T-cell (primary cell): ENCODE measurements around the gene OLAH. TPM values are rescaled to one million over a fixed set of nuclear protein-coding genes. Genes with fewer than 3 reads are reported as not detected.

Source experiments
- ATAC-seq, 4 experiments: fragments of 200-7000 bp in 3 of 4; fragments of 150-1000 bp in 1 of 4; cut with Tn5 transposase; replicated peaks in 1 of 4; 1 replicate in 3 of 4; 2 replicates in 1 of 4; pipeline ENCODE4 v1.10.0; 2021; ENCODE audit warnings: moderate library complexity in 3 of 4, mild to moderate bottlenecking in 2 of 4, moderate number of reproducible peaks in 1 of 4
- CTCF ChIA-PET, 2 donors: fragments of 300-600 bp; sonication (Branson Sonifier 250); formaldehyde crosslinking; loops; one replicate each; lab custom pipeline; 2022; ENCODE audit warnings: antibody characterized with exemption in 2 of 2; lab: Charles Lee
- POLR2A ChIA-PET, 2 donors: fragments of 300-600 bp; sonication (Branson Sonifier 250); formaldehyde crosslinking; loops; one replicate each; lab custom pipeline; 2022; ENCODE audit warnings: antibody characterized with exemption in 2 of 2; lab: Charles Lee
- DNase-seq, 35 experiments: peaks; one replicate each; pipeline versions ENCODE4 v3.0.0 to v3.0.0-alpha.2; 2013 to 2023
- H3K27ac ChIP-seq: one replicate; pipeline ENCODE4 v1.5.1; 2013; ENCODE audit warnings: low read length
- H3K27me3 ChIP-seq, 2 experiments: replicated peaks in 1 of 2; 1 replicate in 1 of 2; 2 replicates in 1 of 2; pipeline versions ENCODE4 v1.6.1 to v1.7.0; 2013; ENCODE audit warnings: low read length in 1 of 2, mixed read lengths in 1 of 2; ENCODE audit not compliant: control insufficient read depth in 2 of 2, insufficient read depth in 2 of 2; ENCODE audit errors: extremely low read depth in 1 of 2
- H3K36me3 ChIP-seq, 2 donors: 1 replicate in 1 of 2; 2 replicates in 1 of 2; pipeline versions ENCODE4 v1.6.1 to v1.7.0; 2013; ENCODE audit warnings: low read length in 1 of 2; ENCODE audit not compliant: control insufficient read depth in 2 of 2, insufficient read depth in 1 of 2; ENCODE audit errors: extremely low read depth in 1 of 2
- H3K4me1 ChIP-seq, 2 experiments: 1 replicate in 1 of 2; 2 replicates in 1 of 2; pipeline versions ENCODE4 v1.6.1 to v1.7.0; 2013; ENCODE audit warnings: low read length in 2 of 2, mixed read lengths in 1 of 2; ENCODE audit not compliant: insufficient read depth in 2 of 2, control insufficient read depth in 1 of 2; ENCODE audit errors: extremely low read depth in 1 of 2
- H3K4me3 ChIP-seq, 2 donors: 1 replicate in 1 of 2; 2 replicates in 1 of 2; pipeline versions ENCODE4 v1.5.1 to v1.7.0; 2013; ENCODE audit warnings: mild to moderate bottlenecking in 2 of 2, low read length in 1 of 2, moderate library complexity in 1 of 2; ENCODE audit not compliant: control insufficient read depth in 1 of 2; ENCODE audit errors: extremely low read depth in 1 of 2
- H3K9me3 ChIP-seq: 2 replicates; pipeline ENCODE4 v1.7.0; 2013
- H3K27ac Mint-ChIP-seq, 2 donors: one replicate each; pipeline ENCODE4 v1.8.0; 2020 to 2021; ENCODE audit warnings: mild to moderate bottlenecking in 2 of 2, mixed read lengths in 2 of 2
- H3K27me3 Mint-ChIP-seq, 2 donors: one replicate each; pipeline ENCODE4 v1.8.0; 2021 to 2022; ENCODE audit warnings: mixed read lengths in 2 of 2
- H3K36me3 Mint-ChIP-seq: one replicate; pipeline ENCODE4 v1.8.0; 2021; ENCODE audit warnings: mixed read lengths
- H3K4me1 Mint-ChIP-seq, 3 donors: one replicate each; pipeline ENCODE4 v1.8.0; 2020 to 2022; ENCODE audit warnings: mixed read lengths in 3 of 3, mild to moderate bottlenecking in 1 of 3
- H3K4me3 Mint-ChIP-seq, 3 donors: one replicate each; pipeline ENCODE4 v1.8.0; 2020 to 2022; ENCODE audit warnings: mild to moderate bottlenecking in 3 of 3, mixed read lengths in 3 of 3, moderate library complexity in 3 of 3
- H3K9me3 Mint-ChIP-seq, 3 donors: one replicate each; pipeline ENCODE4 v1.8.0; 2020 to 2022; ENCODE audit warnings: mixed read lengths in 3 of 3
- WGBS: methylation state at CpG from one replicate; pipeline ENCODE4 v1.1.5; 2013; ENCODE audit warnings: missing lambda C conversion rate; ENCODE audit not compliant: insufficient coverage; 5-methylcytosine and 5-hydroxymethylcytosine counted together
- total RNA-seq, 35 experiments: library from RNA in 6 of 35; stranded (reverse) in 6 of 35; fragments of 120-200 nt in 1 of 35; gene quantifications; one replicate each; pipeline versions ENCODE4 v1.2.1 to v1.2.4 and lab custom pipeline; 2013 to 2026

The OLAH gene
- total RNA-seq, 5 donors from 2014 or later (not counting 1 experiment from before 2014, with no cell fraction given), result not detected

DNA sequence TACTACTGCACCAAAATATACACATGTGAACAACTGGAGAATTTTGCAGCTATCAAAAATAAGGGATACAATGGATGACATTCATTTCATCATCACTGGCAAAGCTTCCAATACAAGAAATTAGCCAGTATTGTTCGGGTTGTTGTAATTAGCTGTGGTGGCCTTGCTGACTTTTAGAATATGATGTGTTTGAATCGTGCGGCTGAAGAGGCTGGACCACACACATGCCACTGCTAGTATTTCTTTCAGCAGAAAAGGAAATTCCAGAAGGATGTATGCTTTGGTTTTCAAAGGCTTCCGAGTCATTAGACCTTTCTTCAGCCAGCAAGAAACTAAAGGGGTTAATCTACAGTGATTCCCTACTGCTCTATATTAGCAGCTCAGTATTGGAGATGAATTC, 70.0 kb downstream of the OLAH start:
- no peak for DNase-seq
- Mint-ChIP-seq H3K4me3 (no peak overlapping the region), H3K27ac (no peak overlapping the region), H3K4me1 (peaks cover 0 to 7% (median 4%) of the 10 kb centered on the region in 3 donors), H3K36me3 (peaks cover 15% of the 10 kb centered on the region), H3K27me3 (no peaks in the 10 kb centered on the region), H3K9me3 (no peaks in the 10 kb centered on the region)
- H3K27me3 ChIP-seq, result no peaks in the 10 kb centered on the region
- 100% methylated on average over 3 of the region's 4 CpGs for WGBS
- ChIA-PET POLR2A (interaction anchor here in 1 of 2 donors (0.6 to 0.7 kb wide), 3 partner anchors 16 to 1319 kb away, joined by 3 to 9 read pairs (median 3); no protein-coding TSS in a partner anchor), CTCF (interaction anchor here in 1 of 2 donors (0.6 to 1.2 kb wide), 2 partner anchors 8 to 52 kb away, joined by 4 to 10 read pairs; no protein-coding TSS in a partner anchor)
- no peak overlapping the region for H3K4me3 ChIP-seq
- no peak overlapping the region for H3K27ac ChIP-seq
- H3K4me1 ChIP-seq, result no peaks in the 10 kb centered on the region
- no peak for ATAC-seq
- no peaks in the 10 kb centered on the region for H3K9me3 ChIP-seq
- H3K36me3 ChIP-seq, result peaks cover 22 to 47% of the 10 kb centered on the region in 2 donors

DNA sequence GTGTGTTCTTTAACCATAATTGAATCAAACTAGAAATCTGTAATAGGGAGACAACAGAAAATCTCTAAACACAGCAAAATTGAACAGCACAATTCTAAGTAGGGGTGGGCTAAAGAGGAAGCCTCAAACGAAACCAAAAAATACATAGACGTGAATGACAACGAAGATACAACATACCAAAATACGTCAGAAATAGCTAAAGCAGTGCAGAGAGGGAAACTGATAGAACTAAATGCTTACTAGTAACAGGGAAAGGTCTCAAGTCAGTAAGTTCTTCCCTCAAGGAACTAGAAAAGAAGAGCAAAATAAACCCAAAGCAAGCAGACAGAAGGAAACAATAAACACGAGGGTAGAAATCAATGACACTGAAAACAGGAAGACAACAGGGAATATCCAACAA, 72.5 kb downstream of the OLAH start:
- H3K36me3 Mint-ChIP-seq, result peaks cover 11% of the 10 kb centered on the region
- H3K36me3 ChIP-seq, result peaks cover 18 to 46% of the 10 kb centered on the region in 2 donors
- no peaks in the 10 kb centered on the region for H3K9me3 Mint-ChIP-seq
- no peaks in the 10 kb centered on the region for H3K27me3 ChIP-seq
- WGBS, result 83% methylated on average over 1 of the region's 5 CpGs
- no peaks in the 10 kb centered on the region for H3K4me1 ChIP-seq
- ChIA-PET CTCF (no interaction called here), POLR2A (no interaction called here)
- ATAC-seq, result no peak
- H3K27ac ChIP-seq, result no peak overlapping the region
- no peak overlapping the region for H3K4me3 Mint-ChIP-seq
- no peaks in the 10 kb centered on the region for H3K27me3 Mint-ChIP-seq
- peaks cover 0 to 7% (median 4%) of the 10 kb centered on the region in 3 donors for H3K4me1 Mint-ChIP-seq
- no peak overlapping the region for H3K27ac Mint-ChIP-seq
- H3K9me3 ChIP-seq, result no peaks in the 10 kb centered on the region
- no peak overlapping the region for H3K4me3 ChIP-seq
- DNase-seq, result no peak

DNA sequence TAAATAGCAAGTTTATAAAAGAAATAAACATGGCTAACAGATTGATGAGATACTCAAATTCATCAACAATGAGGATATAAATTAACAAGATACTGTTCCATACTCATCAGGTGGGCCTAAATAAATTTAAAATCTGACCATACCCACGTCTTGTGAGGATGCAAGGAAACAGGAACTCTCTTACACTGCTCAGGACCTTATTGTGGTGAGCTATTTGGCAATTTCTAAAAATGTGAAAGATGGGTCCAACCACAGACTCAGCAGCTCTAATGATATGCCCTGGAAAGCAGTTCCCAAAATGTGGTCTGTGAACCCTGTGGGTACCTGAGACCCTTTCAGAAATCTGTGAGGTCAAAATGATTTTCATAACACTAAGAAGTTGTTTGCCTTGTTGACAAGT, 74.9 kb downstream of the OLAH start:
- no CpG with 5 or more reads among the region's 1 CpG for WGBS
- Histone ChIP-seq H3K4me3 (no peak overlapping the region), H3K9me3 (no peaks in the 10 kb centered on the region), H3K27me3 (no peaks in the 10 kb centered on the region), H3K36me3 (peaks cover 11 to 46% of the 10 kb centered on the region in 2 donors), H3K4me1 (no peaks in the 10 kb centered on the region), H3K27ac (no peak overlapping the region)
- Mint-ChIP-seq H3K4me1 (peaks cover 0 to 7% (median 5%) of the 10 kb centered on the region in 3 donors), H3K36me3 (peaks cover 14% of the 10 kb centered on the region), H3K27ac (peak overlapping the region in 1 of 2 donors; percentile 48), H3K27me3 (no peaks in the 10 kb centered on the region), H3K4me3 (no peak overlapping the region), H3K9me3 (no peaks in the 10 kb centered on the region)
- ChIA-PET POLR2A (no interaction called here), CTCF (no interaction called here)
- DNase-seq (no peak), ATAC-seq (no peak)

DNA sequence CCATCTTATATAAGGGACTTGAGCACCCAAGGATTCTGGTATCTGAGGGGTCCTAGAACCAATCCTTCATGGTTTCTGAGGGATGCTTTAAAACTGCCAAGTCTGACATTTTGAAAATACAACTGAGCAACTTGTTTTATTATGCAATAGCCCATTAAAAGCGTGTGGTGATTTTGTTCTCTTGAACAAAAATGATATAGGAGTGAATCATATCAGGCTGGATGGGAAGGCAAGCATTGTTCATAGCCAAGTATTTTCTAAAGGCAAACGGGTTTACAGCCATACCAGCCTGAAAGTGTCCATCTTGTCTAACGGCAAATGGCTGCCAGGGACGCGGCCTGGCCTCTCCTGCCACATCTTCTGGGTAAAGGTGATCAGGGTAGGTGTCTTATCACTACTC, 76.8 kb downstream of the OLAH start:
- H3K27ac ChIP-seq, result no peak overlapping the region
- Mint-ChIP-seq H3K36me3 (peaks cover 27% of the 10 kb centered on the region), H3K9me3 (no peaks in the 10 kb centered on the region), H3K27ac (no peak overlapping the region), H3K27me3 (no peaks in the 10 kb centered on the region), H3K4me1 (peaks cover 6 to 19% (median 8%) of the 10 kb centered on the region in 3 donors), H3K4me3 (no peak overlapping the region)
- no peaks in the 10 kb centered on the region for H3K27me3 ChIP-seq
- H3K4me3 ChIP-seq, result no peak overlapping the region
- H3K4me1 ChIP-seq, result no peaks in the 10 kb centered on the region
- ATAC-seq, result no peak
- ChIA-PET CTCF (no interaction called here), POLR2A (no interaction called here)
- no peaks in the 10 kb centered on the region for H3K9me3 ChIP-seq
- peaks cover 20 to 50% of the 10 kb centered on the region in 2 donors for H3K36me3 ChIP-seq
- WGBS, result 100% methylated on average over 2 of the region's 5 CpGs
- DNase-seq, result no peak

DNA sequence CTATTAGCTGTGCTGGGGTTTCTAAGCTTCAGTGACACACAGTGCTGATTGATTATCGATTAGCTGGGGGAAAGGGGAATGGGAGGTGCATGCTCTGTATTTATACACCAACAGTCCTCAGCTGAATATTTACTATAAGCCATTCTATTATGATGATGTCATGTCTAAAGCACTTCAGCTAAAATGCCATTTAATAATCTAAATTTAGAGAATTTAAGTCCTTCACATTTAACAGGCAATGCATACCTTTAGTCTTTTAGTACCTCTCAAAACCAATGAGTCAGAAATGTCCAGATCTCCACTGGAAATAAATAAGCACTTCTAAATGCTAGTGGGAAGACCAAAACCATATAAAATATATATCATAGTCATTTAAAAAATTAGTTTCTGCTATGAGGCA, 78.0 kb downstream of the OLAH start:
- no peak overlapping the region for H3K27ac Mint-ChIP-seq
- no CpG with 5 or more reads among the region's 1 CpG for WGBS

DNA sequence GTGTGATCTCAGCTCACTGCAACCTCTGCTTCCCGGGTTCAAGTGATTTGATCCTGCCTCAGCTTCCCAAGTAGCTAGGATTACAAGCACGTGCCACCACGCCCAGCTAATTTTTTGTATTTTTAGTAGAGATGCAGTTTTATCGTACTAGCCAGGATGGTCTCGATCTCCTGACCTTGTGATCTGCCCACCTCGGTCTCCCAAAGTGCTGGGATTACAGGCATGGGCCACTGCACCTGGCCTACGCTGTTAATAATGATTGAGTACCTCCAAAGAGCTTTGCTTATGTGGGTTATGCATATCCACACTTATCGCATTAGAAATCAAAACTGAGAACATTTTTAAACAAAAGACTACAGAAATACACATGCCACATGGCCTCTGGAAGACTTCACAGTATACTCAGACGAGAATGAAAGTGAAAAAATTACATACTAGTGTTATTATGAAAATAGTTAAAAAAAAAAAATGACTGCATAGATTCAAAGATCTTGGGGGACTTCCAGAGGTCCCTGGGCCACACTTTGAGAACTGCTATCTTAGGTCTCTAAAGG, 78.8 kb downstream of the OLAH start:
- Histone ChIP-seq H3K27me3 (no peaks in the 10 kb centered on the region), H3K4me3 (no peak overlapping the region), H3K9me3 (no peaks in the 10 kb centered on the region), H3K4me1 (no peaks in the 10 kb centered on the region), H3K27ac (no peak overlapping the region), H3K36me3 (peaks cover 25 to 51% of the 10 kb centered on the region in 2 donors)
- peaks cover 31% of the 10 kb centered on the region for H3K36me3 Mint-ChIP-seq
- H3K4me3 Mint-ChIP-seq, result no peak overlapping the region
- H3K9me3 Mint-ChIP-seq, result no peaks in the 10 kb centered on the region
- peak overlapping the region; percentile 15 to 22 for H3K27ac Mint-ChIP-seq
- peaks cover 6 to 16% (median 6%) of the 10 kb centered on the region in 3 donors for H3K4me1 Mint-ChIP-seq
- 84% methylated on average over 5 of the region's 9 CpGs for WGBS
- DNase-seq (no peak), ATAC-seq (peak in 1 of 4 experiments; percentile 32)
- ChIA-PET CTCF (interaction anchor here in 1 of 2 donors (0.5 to 0.7 kb wide), 2 partner anchors 54 to 295 kb away, joined by 3 to 4 read pairs; no protein-coding TSS in a partner anchor), POLR2A (interaction anchor here in 1 of 2 donors (0.6 kb wide), 1 partner anchor 33 kb away, joined by 3 read pairs; no protein-coding TSS in a partner anchor)
- no peaks in the 10 kb centered on the region for H3K27me3 Mint-ChIP-seq

More for the DNA sequence above, 78.0 kb downstream of the OLAH start:
- DNase-seq (no peak), ATAC-seq (no peak)
- Mint-ChIP-seq H3K4me3 (no peak overlapping the region), H3K36me3 (peaks cover 31% of the 10 kb centered on the region), H3K27me3 (no peaks in the 10 kb centered on the region), H3K9me3 (no peaks in the 10 kb centered on the region), H3K4me1 (peaks cover 6 to 16% (median 6%) of the 10 kb centered on the region in 3 donors)
- Histone ChIP-seq H3K4me3 (no peak overlapping the region), H3K27ac (no peak overlapping the region), H3K27me3 (no peaks in the 10 kb centered on the region), H3K9me3 (no peaks in the 10 kb centered on the region), H3K4me1 (no peaks in the 10 kb centered on the region), H3K36me3 (peaks cover 28 to 49% of the 10 kb centered on the region in 2 donors)
- ChIA-PET POLR2A (no interaction called here), CTCF (no interaction called here)
